Cardiac septum (tissue), 1 donor: Measurements from ENCODE around the gene IDH3A. TPM values are rescaled to one million over a fixed set of nuclear protein-coding genes. Genes with fewer than 3 reads are reported as not detected.
A peak's percentile ranks its signal among the peaks of the same experiment; 100 is the strongest.

Experiments used
- DNase-seq: peaks from one replicate; pipeline ENCODE4 v3.0.0-alpha.2; 2020; ENCODE audit warnings: low spot score
- intact Hi-C: fragments of 100-400 bp; cut with DNase I; formaldehyde crosslinking; loops from one replicate; pipeline ENCODE4 v1.14.0; 2022
- total RNA-seq: library from RNA; stranded (reverse); fragmentation: NEBNext Ultra II Directional; extraction: Animal tissue kit (Norgen Biotek cat#: 25700); gene quantifications from one replicate; pipeline ENCODE4 v1.2.1, GENCODE V29; 2021
- donor health status: DM: no; HTN: no; CAD: no.

The IDH3A gene
- total RNA-seq, 1 donor from 2014 or later: 370 TPM

DNA sequence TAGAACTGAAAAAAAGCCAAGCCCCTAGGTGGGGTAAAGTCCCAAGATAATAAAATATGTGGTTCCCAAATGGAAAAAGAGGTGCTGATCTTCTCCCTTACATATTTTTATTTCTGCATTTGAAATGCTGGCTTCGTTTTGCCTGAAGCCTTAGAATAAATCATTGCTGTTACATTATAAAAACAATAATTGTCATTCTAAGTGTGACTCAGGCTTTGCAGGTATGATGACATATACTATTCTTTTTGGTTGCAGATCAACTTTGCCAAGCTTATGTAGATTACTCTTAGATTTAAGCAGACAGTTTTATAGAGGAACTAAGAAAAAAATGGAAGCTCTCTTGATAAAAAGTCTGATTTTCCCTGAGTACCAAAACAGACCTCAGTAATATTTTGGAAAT lies 7.5 kb downstream of the IDH3A start:
- intact Hi-C loops: no loop called here
- no peak for DNase-seq

DNA sequence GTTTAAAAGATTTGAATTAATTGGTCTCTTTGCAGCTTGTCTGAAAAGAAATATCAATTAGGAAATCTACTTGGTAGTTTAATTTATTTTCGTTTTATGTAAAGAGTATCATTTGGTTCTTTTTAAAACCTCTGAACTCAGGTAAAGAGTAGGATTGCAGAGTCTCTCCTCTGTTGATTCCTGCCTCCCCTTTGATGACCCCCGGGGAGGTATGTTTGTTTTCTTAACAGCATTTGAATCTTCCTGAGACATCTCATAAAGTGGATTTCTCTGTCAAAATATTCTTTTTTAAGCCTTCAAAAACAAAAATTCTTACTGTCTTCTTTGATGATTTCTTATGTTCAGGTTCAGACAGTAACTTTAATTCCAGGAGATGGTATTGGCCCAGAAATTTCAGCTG lies 8.0 kb downstream of the IDH3A start:
- intact Hi-C loops: no loop called here

DNA sequence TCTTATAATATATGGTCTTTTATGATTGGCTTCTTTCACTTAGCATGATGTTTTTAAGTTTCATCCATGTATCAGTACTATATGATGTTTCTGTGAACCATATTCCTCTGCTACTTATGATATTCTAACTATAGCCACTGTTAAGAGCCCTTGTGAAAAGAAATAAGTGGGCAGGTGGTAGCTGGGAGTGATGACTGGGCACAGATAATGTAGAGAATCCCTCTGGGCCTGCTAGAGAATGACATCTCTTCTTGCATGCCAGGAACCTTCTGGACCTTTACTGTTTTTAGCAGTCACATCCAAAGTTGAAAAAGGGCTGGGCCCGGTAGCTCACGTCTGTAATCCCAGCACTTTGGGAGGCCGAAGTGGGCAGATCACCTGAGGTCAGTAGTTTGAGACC lies 10.2 kb downstream of the IDH3A start:
- no peak for DNase-seq
- intact Hi-C loops: no loop called here

More for the DNA sequence above, 8.0 kb downstream of the IDH3A start:
- DNase-seq: no peak

DNA sequence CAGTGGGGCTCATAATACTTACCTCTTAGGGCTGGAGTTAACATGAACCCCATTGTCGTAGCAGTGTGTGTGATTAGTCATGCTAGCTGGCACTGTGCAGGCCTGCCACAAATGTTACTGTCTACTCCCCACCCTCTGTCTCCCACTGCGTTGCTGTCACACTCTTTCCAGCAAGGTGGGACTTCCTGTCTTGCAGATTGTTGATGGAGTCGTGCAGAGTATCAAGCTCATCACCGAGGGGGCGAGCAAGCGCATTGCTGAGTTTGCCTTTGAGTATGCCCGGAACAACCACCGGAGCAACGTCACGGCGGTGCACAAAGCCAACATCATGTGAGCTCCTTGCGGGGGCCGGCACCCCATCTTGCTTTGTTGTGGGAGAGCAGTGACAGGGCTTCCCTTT lies 12.9 kb downstream of the IDH3A start:
- intact Hi-C loops: no loop called here
- no peak for DNase-seq

DNA sequence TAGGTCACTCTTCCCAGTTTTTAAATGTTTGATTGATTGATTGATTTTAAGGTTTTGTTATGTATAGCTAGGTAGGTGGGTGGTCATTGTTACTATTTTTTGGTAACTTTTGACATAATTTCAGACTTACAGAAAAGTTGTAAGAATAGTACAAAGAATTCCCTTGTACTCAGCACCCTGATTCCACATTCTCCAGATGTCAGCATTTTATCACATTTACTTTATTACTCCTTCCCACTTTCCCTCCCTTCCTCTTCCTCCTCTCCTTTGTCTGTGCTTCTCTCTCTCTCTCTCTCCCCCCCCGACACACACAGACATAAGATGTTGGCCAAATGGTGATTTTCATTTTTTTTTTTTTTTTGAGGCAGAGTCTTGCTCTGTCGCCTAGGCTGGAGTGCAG lies 14.8 kb downstream of the IDH3A start:
- intact Hi-C loops: no loop called here
- DNase-seq: no peak

DNA sequence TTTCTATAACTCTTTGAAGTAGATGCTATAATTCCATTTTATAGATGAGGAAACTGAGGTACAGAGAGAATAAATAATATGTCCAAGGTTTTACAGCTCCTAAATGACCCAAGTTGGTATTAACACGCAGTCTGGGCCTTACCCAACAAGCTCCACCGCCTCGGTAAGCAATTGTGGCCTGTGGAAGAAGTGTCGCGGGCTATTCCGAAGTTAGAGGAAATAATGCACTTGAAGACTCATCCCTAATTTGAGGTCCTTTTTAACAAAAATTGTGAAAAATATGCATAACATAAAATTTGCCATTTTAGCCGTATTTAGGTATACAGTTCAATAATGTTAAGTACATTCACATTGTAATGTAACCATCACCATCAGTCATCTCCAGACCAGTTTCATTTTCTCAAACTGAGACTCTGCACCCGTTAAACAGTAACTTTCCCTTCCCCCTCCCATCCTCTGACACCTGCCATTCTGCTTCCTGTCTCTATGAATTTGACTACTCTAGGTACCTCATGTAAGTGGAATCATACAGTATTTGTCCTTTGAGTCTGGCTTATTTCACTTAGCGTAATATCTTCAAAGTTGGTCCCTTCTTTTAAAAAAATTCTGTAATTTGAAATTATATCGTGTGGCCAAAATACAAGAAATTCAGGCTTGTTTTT lies 18.2 kb downstream of the IDH3A start:
- intact Hi-C loops: no loop called here
- DNase-seq: no peak

DNA sequence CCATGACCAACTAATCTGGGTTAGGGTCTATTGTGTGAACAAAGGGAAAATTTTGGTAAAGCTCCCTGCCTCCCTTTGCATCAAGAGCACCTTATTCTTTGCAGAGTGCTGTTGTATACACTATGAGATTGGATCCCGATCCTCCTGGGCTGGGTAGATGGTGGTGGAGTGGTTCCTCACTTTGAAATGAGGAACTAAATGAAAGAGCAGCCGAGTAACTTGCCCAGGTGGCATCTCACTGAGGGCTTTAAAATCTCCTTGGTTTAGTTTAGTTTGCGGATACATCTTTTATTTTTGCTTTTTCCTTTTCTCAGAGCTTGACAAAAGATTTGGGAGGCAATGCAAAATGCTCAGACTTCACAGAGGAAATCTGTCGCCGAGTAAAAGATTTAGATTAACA lies 19.4 kb downstream of the IDH3A start:
- no peak for DNase-seq
- intact Hi-C loops: no loop called here

DNA sequence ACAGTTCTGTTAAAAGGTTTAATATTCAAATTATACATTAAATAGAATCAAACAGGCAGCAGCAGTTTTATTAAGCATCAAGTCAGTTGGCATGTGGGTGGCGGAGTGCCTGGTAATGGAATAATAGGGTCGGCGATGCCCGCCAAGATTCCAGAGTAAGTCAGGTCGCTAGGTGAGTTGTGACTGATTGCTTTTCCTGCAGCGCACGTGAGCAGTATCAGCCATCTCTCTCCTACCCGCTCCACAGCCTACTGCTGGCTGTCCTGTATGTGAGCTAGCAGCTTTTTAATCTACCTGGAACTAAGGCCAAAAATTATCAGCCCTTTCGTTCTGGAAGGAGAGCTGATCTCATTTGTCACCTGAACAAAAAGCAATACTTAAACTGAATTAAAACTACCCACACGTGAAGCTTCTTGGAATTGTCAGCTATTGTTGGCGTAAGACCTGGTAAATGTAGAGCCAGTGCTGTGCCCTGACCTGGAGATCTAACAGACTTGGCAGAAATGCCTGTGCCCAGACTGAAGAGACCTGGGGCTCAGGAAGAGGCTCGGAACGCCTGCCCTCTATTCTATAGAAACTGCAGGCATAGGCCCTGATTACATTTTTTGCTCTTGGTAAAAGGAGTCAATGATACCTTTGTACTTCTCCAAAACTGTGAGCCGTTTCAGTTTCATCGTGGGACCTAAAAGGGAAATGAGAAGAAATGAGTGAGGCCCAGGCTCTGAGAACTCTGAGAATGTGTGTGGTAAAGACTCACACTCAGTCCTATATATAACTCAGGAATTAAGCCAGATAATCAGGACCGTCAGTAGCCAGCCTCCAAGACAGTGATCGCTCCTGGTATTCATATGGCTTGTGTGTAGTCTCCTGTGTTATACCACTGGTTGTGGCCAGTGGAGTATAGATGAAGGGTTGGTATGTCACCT lies 21.9 kb downstream of the IDH3A start:
- intact Hi-C loops: loop anchor here (5.0 kb wide), 1 partner anchor 39 kb away; the partner anchor contains the start of gene CIB2
- DNase-seq: no peak

DNA sequence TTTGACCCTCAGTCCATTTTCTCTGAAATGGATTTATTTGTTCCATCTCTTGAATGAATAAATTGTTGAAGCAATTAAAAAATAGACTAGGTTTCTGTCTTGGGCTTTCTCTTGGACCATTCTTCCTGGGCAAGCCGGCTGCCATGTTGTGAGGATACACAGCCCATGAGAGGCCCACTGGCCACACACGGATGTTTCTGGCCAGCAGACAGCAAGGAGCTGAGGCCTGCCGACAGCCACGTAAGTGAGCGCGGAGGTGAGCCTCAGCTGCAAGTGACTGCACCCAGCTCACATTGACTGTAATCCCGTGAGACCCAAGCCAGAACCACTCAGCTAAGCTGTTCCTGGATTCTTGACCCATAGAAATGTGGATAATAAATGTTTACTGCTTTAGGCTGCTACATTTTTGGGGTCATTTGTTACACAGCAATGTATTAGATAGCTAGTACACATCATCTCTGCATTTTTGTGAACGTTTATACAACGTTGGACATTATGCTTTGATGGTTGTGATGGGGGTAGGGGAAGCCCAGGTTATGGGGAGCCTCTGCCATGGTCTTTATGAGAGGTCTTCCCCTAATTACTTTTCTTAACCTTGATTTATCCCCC lies 22.8 kb downstream of the IDH3A start:
- DNase-seq: no peak
- intact Hi-C loops: loop anchor here (5.0 kb wide), 1 partner anchor 40 kb away; the partner anchor contains the start of gene CIB2

DNA sequence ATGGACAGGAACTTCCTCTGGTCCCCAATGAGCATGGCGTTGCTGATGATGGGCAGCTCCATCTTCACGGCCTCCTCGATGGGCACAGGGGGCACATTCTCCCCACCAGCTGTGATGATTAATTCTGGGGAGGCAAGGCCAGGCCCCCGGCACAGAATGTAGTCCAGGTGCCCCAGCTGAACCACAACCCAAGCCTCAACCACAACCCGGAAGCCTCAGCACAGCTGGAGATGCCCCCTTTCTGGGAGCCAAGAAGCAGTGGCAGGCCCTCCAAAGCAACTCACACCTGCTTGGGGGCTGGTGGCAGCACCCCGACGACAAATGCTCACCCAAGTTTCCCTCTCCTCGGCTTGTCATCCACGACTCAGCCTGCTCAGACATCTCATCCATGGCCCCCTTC lies 25.2 kb downstream of the IDH3A start:
- intact Hi-C loops: loop anchor here (5.0 kb wide), 1 partner anchor 42 kb away; the partner anchor contains the start of gene CIB2
- no peak for DNase-seq

DNA sequence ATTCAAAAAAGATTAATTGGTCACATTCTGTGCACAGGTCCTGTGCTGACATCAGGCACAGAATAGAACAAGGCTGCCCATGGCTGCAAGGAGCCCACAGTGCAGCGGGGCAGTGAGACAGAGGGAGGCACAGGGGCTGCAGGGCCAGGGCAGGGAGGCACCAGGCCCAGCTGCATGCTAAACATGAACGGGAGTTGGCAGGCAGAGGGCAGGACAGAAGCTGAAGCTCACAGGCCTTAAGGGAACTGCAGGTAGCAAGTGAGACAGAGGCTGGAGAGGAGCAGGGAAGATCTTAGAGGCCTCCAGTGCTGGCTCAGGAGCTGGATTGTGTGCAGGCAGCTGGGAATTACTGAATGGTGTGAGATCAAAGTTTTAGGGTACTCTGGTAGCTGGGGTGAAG lies 26.2 kb downstream of the IDH3A start:
- intact Hi-C loops: no loop called here
- DNase-seq: no peak

DNA sequence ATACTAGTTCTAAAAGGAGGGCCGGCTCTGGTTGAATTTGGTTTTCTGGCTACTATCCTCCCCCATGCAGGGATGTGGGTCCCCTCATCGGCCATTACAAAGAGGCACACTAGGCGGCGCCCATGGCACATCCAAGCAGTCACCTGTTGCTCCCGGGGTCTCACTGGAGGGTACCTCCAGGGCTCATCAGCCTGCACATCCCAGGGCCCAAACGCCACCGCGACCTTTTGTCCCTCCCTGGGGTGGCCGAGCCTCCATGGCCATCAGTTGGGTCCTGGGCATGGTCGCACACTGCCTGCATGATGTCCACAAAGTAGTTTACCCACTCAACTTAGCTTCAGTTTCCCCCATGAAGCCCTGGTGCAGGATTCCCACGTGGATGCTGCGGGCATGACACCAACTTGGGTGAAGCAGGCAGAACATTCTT lies 28.3 kb downstream of the IDH3A start:
- DNase-seq: no peak
- intact Hi-C loops: loop anchor here (2.0 kb wide), 1 partner anchor 61 kb away; no protein-coding TSS in a partner anchor

DNA sequence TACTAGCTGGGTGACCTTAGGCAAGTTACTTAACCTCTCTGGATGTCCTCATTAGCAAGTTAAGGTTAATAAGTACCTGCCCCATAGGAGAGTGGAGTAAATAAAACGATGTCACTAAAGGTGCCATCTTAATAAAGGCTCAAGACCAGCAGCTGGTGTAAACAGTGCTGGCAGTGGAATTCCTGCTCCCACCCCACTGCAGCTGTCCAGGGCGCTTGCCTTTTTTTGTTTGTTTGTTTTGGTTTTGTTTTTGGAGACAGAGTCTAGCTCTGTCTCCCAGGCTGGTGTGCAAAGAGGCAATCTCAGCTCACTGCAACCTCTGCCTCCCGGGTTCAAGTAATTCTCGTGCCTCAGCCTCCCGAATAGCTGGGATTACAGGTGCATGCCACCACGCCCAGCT lies 28.9 kb downstream of the IDH3A start:
- no peak for DNase-seq
- intact Hi-C loops: no loop called here

DNA sequence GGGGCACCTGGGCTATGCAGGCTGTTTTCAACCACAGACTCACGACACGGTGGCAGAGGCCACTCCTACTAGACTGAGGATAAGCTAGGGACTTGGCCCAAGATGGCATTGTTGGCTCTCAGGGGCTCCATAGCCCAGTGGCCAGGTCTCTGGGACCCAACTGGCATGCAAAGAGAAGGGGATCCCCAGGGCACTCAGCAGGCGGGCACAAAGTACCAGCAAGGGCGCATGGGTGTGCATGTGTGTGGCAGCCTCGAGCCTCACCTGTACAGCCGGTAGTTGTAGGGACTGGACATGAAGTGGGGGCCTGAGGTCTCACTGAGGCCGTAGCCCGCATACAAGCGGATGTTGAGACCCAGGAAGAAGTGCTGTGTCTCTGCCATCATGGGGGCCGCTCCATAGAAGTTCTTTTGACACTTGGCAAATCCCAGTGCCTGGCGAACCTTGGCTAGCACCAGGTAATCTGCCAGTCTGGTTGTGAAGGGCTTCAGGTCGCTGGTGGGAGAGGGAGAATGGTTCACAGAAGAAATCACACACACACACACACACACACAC lies 30.2 kb downstream of the IDH3A start:
- intact Hi-C loops: no loop called here
- no peak for DNase-seq

DNA sequence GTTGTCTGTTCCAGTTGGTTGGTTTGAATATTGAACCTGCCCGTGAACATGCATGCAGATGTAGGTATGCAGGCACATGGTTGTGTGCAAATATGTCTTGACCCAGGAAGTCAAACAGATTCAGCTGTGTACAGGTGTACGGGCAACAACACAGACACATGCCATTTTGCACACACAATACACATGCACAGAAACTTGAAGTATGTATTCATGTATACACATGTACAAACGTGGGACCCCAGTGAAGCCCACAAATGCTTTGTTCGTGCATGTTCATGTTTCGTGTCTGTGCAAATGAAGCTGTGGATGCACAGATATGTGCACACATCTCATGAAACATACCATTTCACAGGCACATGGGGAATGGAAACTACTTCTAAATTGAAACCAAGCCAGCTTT lies 30.7 kb downstream of the IDH3A start:
- no peak for DNase-seq
- intact Hi-C loops: no loop called here

DNA sequence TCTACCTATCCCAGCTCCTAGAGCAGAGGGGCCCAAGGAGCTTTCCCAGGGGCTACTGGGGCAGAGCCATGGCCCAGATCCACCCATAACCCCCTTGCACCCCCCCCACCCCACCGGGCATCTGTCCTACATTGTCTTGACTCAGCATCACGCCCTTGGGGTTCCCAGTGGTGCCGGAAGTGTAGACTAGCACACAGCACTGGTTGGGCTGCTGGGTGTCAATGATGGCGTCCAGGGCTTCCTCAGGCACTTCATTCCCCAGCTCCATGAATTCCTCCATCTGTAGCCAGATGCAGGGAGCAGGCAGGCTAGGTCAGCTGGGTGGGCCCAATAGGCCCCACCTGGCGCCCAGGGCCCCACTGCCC lies 33.2 kb downstream of the IDH3A start:
- no peak for DNase-seq
- intact Hi-C loops: no loop called here

DNA sequence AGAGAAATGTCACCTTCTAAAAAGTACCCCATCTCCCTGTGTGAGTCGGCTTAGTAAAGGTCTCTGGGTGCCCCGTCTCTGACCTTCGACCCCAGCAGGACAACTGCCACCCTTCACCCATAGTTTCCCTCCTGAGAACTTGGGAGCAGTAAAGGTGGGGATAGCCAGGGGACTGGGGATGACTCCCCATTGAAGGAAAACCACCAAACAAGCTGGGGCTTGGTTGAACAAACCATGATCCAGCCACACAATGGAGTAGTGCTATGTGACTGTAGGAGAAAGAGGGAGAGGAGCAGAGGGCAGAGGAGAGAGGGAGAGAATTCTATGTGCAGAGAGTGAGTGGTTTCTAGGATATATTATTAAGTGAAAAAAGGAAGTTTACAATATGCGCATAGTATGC lies 33.7 kb downstream of the IDH3A start:
- intact Hi-C loops: no loop called here
- no peak for DNase-seq

DNA sequence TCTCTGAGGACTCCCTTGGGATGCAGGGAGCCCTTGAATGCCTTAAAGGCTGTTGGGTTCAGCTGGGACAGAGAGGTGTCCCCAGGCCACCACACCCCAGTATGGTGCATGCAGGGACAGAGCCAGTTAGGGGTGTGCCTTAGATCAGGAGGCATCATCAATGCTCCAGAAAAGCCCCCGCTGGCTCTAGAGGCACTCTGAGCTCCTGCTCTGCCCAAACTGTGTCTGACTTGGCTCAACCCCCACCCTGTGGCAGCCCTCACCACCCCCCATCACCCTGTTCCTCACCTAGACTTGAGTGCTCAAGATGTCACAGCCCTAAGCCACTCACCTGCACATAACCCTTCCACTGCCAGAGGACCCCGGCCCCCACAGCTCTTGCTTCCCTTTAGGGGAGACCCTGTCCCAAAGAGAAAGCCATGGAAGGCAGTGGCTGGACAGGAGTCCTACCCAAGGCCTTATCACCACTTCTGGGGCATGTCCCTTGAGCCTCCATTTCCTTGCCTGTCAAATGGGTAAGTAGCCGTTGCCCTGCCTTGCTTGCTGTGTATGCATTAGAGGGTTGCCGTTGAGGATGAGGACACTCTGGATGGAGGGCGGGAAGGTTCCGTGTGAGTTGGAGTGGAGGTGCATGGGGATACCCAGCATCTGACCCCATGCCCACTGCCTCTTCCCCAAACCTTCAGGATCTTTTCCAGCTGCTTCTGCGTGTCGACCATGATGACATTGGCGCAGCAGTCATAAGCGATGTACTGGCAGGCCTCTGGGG lies 43.8 kb downstream of the IDH3A start:
- intact Hi-C loops: no loop called here
- peak; percentile 62 for DNase-seq
